SK-N-MC (cell line): ENCODE measurements around the gene DIS3L.
"Not testable (repeated sequence)": the region's sequence is repeated elsewhere in the genome, so short reads cannot be mapped to it uniquely, and the experiment has no call there.

Experiments used
- DNase-seq: peaks from one replicate; pipeline ENCODE4 v3.0.0-alpha.2; 2011; ENCODE audit warnings: low read depth, low spot score
- H3K27ac ChIP-seq: fragments of 200-600 bp; sonication (generic); 2 replicates; pipeline ENCODE4 v1.5.1; 2016; ENCODE audit warnings: mixed run types
- H3K36me3 ChIP-seq: fragments of 200-600 bp; sonication (generic); 2 replicates; pipeline ENCODE4 v1.6.1; 2017; ENCODE audit warnings: antibody characterized with exemption, low read length, mixed read lengths; ENCODE audit not compliant: insufficient read depth
- H3K4me3 ChIP-seq: fragments of 200-600 bp; sonication (generic); 2 replicates; pipeline ENCODE4 v1.5.1; 2016
- H3K9ac ChIP-seq: fragments of 200-600 bp; sonication (generic); 2 replicates; pipeline ENCODE4 v1.8.0; 2017; ENCODE audit warnings: mixed run types, mixed read lengths; ENCODE audit not compliant: insufficient read length
- H3K9me3 ChIP-seq: fragments of 200-600 bp; sonication (generic); 2 replicates; pipeline ENCODE4 v1.6.1; 2017; ENCODE audit warnings: low read depth, mild to moderate bottlenecking, antibody characterized with exemption, low read length, moderate library complexity, mixed read lengths
- EZH2 ChIP-seq: fragments of 200-600 bp; sonication (generic); IDR thresholded peaks from one replicate; pipeline ENCODE4 v1.6.1; 2017; ENCODE audit warnings: antibody characterized with exemption
- FOXP2 ChIP-seq: optimal IDR thresholded peaks from 2 replicates; pipeline ENCODE3; 2011; ENCODE audit warnings: mild to moderate bottlenecking, moderate library complexity; ENCODE audit not compliant: insufficient read depth; ENCODE audit errors: extremely low read length, control extremely low read depth
- POLR2AphosphoS5 ChIP-seq: IDR thresholded peaks from 2 replicates; pipeline ENCODE4 v1.6.1; 2012; ENCODE audit warnings: mild to moderate bottlenecking, low read depth, low read length, borderline replicate concordance

Gene DIS3L

DNA sequence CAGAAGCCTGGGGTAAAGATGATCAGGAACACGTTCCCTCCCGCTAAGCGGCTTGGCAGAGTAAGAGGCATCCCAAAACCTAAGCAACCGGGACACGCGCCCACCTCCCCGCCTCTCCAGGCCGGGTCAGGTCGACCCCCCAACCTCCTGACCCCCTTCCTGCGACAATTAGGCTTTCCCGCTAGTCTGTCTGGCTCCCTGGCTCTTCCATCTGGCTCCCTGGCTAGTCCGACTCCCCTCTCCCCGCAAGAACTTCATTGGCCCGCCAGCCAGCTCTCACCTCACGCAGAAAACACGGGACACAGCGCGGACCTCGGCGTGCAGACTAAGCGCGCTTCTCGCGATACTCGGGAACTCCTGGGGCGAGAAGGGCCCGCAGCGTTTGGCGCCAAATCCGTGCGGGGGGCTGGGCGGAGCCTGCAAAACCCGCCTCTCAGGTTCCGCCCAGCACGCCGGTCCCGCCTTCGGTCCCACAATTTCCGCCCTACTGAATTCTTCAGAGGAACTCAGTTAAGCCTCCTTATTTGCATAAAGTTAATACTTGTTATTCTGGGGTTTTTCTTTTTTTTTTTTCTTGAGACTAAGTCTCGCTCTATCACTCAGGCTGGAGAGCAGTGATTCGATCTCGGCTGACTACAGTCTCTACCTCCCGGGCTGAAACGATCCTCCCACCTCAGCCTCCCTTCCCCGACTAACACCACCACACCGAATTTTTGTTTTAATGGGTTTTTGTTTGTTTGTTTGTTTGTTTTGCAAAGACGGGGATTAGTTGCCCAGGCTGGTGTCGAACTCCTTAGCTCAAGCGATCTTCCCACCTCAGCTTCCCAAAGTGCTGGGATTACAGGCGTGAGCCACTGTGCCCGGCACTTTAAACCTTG, 63.2 kb downstream of the DIS3L start, which contains the start of gene TIPIN:
TIPIN (minus strand) TSS at position 327 of the 878 bp plus-strand sequence. CDS start 3,738 bp downstream, outside the sequence.
- Histone ChIP-seq H3K4me3 (peak within 1 kb of the TSS; percentile 83), H3K9ac (peak within 1 kb of the TSS; percentile 96), H3K36me3 (peaks cover 18% of the 10 kb centered on the region), H3K27ac (peak within 1 kb of the TSS; percentile 78), H3K9me3 (no peaks in the 10 kb centered on the region)
- peak; percentile 86 for DNase-seq
- peak; percentile 98 for TF ChIP-seq POLR2AphosphoS5
- TF ChIP-seq FOXP2: peak; percentile 78
- no peak for TF ChIP-seq EZH2

- H3K9ac ChIP-seq: no peak overlapping the region
- H3K27ac ChIP-seq: no peak overlapping the region
- no peak overlapping the region for H3K4me3 ChIP-seq
- TF ChIP-seq FOXP2: no peak
- TF ChIP-seq POLR2AphosphoS5: no peak
- TF ChIP-seq EZH2: no peak
- no peak for DNase-seq
- H3K36me3 ChIP-seq: no peaks in the 10 kb centered on the region
- H3K9me3 ChIP-seq: no peaks in the 10 kb centered on the region
Observed at GRCh38 chr15:66359740-66360139, 66.4 kb downstream of the DIS3L start.

DNA sequence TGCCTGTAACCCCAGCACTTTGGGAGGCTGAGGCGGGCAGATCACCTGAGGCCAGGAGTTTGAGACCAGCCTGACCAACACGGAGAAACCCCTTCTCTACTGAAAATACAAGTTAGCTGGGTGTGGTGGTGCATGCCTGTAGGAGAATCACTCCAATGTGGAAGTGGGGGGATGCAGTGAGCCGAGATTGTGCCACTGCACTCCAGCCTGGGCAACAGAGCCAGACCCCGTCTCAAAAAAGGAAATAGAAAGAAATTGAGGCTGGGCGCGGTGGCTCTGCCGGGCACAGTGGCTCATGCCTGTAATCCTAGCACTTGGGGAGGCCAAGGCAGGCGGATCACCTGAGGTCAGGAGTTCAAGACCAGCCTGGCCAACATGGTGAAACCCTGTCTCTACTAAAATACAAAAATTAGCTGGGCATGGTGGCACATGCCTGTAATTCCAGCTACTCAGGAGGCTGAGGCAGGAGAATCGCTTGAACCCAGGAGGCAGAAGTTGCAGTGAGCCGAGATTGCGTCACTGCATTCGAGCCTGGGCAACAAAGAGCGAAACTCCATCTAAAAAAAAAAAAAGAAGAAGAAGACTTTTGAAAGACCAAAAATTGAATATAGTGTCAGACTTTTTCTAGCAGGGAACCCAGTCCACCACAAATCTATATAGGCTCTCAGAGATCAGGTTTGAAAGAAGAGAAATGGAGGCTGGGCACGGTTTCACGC, 68.5 kb downstream of the DIS3L start:
- H3K9ac ChIP-seq, H3K9me3 ChIP-seq, H3K4me3 ChIP-seq, DNase-seq, H3K27ac ChIP-seq, H3K36me3 ChIP-seq: not testable (repeated sequence)

GRCh38 chr15:66362776-66363175, 69.4 kb downstream of the DIS3L start:
- Histone ChIP-seq H3K9me3 (no peaks in the 10 kb centered on the region), H3K36me3 (no peaks in the 10 kb centered on the region), H3K9ac (no peak overlapping the region), H3K27ac (no peak overlapping the region), H3K4me3 (no peak overlapping the region)
- no peak for TF ChIP-seq POLR2AphosphoS5
- TF ChIP-seq EZH2: no peak
- no peak for TF ChIP-seq FOXP2
- DNase-seq: no peak

DNA sequence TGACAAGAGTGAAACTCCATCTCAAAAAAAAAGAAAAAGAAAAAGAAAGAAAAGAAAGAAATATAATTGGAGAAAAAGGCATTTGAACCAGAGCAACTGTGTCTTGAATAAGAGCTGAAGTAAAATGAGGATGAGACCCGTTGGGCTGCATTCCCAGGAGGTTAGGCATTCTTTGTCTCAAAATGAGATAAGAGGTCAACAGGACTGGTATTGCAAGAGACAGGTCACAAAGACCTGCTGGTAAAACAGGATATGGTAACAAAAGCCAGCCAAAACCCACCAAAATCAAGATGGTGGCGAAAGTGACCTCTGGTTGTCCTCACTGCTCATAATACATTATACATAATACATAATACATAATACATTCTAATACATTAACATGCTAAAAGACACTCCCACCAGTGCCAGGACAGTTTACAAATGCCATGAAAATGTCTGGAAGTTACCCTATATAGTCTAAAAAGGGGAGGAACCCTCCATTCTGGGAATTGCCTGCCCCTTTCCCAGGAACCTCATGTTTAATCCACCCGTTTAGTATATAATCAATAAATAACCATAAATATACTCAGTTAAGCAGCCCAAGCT, 71.7 kb downstream of the DIS3L start:
- no peak for TF ChIP-seq EZH2
- no peak for TF ChIP-seq POLR2AphosphoS5
- TF ChIP-seq FOXP2: no peak
- Histone ChIP-seq H3K36me3 (no peaks in the 10 kb centered on the region), H3K9me3 (no peaks in the 10 kb centered on the region), H3K9ac (no peak overlapping the region), H3K4me3 (no peak overlapping the region), H3K27ac (no peak overlapping the region)
- no peak for DNase-seq

GRCh38 chr15:66369773-66370651, 76.6 kb downstream of the DIS3L start:
- no peak overlapping the region for H3K27ac ChIP-seq
- H3K9me3 ChIP-seq: no peaks in the 10 kb centered on the region
- TF ChIP-seq FOXP2: no peak
- TF ChIP-seq POLR2AphosphoS5: no peak
- H3K9ac ChIP-seq: no peak overlapping the region
- no peak overlapping the region for H3K4me3 ChIP-seq
- DNase-seq: no peak
- no peaks in the 10 kb centered on the region for H3K36me3 ChIP-seq

- no peak overlapping the region for H3K9ac ChIP-seq
- TF ChIP-seq EZH2 (no peak), FOXP2 (no peak), POLR2AphosphoS5 (no peak)
- H3K27ac ChIP-seq: no peak overlapping the region
- no peaks in the 10 kb centered on the region for H3K36me3 ChIP-seq
- DNase-seq: no peak
- H3K4me3 ChIP-seq: no peak overlapping the region
- H3K9me3 ChIP-seq: no peaks in the 10 kb centered on the region
Observed at GRCh38 chr15:66374179-66374578, 80.8 kb downstream of the DIS3L start.
